HG02973 (cell line): ENCODE data around the gene MALT1.

Experiments used
- ATAC-seq: cut with Tn5 transposase; IDR thresholded peaks from one replicate; pipeline ENCODE4 v1.9.1; 2021; ENCODE audit warnings: moderate library complexity; ENCODE audit not compliant: unreplicated experiment

The MALT1 gene

DNA sequence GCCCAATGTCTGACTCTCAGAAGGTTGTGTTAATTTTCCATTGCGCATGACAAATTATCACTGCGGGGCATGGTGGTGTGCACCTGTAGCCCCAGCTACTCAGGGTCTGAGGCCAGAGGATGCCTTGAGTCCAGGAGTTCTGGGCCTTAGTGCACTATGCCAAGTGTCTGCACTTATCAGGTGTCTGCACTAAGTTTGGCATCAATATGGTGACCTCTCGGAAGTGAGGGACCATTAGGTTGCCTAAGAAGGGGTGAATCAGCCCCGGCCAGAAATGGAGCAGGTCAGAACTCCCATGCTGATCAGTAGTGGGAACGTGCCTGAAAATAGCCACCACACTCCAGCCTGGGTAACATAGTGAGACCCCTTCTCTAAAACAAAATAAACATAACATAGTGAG is 131.7 kb downstream of the MALT1 start:
- no peak for ATAC-seq

DNA sequence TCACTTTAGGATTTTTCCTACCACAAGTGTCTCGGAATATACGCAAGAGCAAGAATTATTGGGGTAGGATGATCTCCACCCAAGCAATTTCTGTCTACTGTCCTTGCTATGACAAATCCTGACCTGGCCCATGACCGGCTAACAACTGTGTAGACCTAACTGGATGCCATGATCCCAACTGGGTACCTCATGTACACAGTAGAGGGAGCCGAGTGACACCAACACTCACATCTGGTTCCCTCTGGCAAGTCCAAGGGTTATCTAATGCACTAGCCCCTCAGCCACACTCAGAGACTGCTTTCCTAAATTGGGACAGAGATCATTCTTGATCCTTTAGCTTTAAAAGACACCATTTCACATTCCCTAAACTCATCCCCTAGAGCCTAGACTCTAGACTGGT is 132.7 kb downstream of the MALT1 start:
- ATAC-seq, result no peak
